Mesendoderm (in vitro differentiated cells): ENCODE results near the gene AK5.

ENCODE experiments used
- DNase-seq: peaks from one replicate; pipeline ENCODE4 v3.0.0; 2013
- H2AK5ac ChIP-seq: 2 replicates; pipeline ENCODE4 v1.6.1; 2013; ENCODE audit warnings: low read length, inconsistent platforms
- H2BK120ac ChIP-seq: 2 replicates; pipeline ENCODE4 v1.6.1; 2013; ENCODE audit warnings: low read depth, mild to moderate bottlenecking, low read length, moderate library complexity, mixed read lengths
- H2BK15ac ChIP-seq: replicated peaks from 2 replicates; pipeline ENCODE4 v1.6.1; 2013; ENCODE audit warnings: low read depth, mild to moderate bottlenecking, moderate library complexity
- H2BK5ac ChIP-seq: 2 replicates; pipeline ENCODE4 v1.6.1; 2013; ENCODE audit warnings: low read length, inconsistent platforms
- H3K18ac ChIP-seq: 2 replicates; pipeline ENCODE4 v1.6.1; 2013; ENCODE audit warnings: mild to moderate bottlenecking, low read length, mixed read lengths
- H3K23ac ChIP-seq: one replicate; pipeline ENCODE4 v1.6.1; 2013; ENCODE audit warnings: low read length
- H3K27ac ChIP-seq: 2 replicates; pipeline ENCODE4 v1.5.1; 2013; ENCODE audit warnings: low read depth, mild to moderate bottlenecking, inconsistent platforms, low read length, moderate library complexity
- H3K27me3 ChIP-seq: 2 replicates; pipeline ENCODE4 v1.6.1; 2013; ENCODE audit warnings: low read length, control low read depth, mild to moderate bottlenecking, inconsistent platforms; ENCODE audit not compliant: insufficient read depth, poor library complexity
- H3K36me3 ChIP-seq: 2 replicates; pipeline ENCODE4 v1.6.1; 2013; ENCODE audit warnings: low read length, inconsistent platforms; ENCODE audit not compliant: control insufficient read depth, insufficient read depth
- H3K4ac ChIP-seq: one replicate; pipeline ENCODE4 v1.6.1; 2013; ENCODE audit warnings: low read depth, mild to moderate bottlenecking, low read length, moderate library complexity
- H3K4me1 ChIP-seq: 2 replicates; pipeline ENCODE4 v1.6.1; 2013; ENCODE audit warnings: low read depth, low read length, inconsistent platforms; ENCODE audit not compliant: control insufficient read depth
- H3K4me2 ChIP-seq: 2 replicates; pipeline ENCODE4 v1.6.1; 2013; ENCODE audit warnings: low read length
- H3K4me3 ChIP-seq: 2 replicates; pipeline ENCODE4 v1.5.1; 2013; ENCODE audit warnings: mild to moderate bottlenecking, low read length
- H3K56ac ChIP-seq: one replicate; pipeline ENCODE4 v1.6.1; 2013; ENCODE audit warnings: low read length
- H3K79me1 ChIP-seq: 2 replicates; pipeline ENCODE4 v1.6.1; 2013; ENCODE audit warnings: low read length, inconsistent platforms
- H3K79me2 ChIP-seq: 2 replicates; pipeline ENCODE4 v1.6.1; 2013; ENCODE audit warnings: mild to moderate bottlenecking, low read length; ENCODE audit not compliant: control insufficient read depth, insufficient read depth
- H3K9ac ChIP-seq: 2 replicates; pipeline ENCODE4 v1.6.1; 2013; ENCODE audit warnings: low read length, inconsistent platforms
- H4K5ac ChIP-seq: one replicate; pipeline ENCODE4 v1.6.1; 2013; ENCODE audit warnings: low read length
- H4K8ac ChIP-seq: one replicate; pipeline ENCODE4 v1.6.1; 2013; ENCODE audit warnings: low read depth, mild to moderate bottlenecking, control low read depth, low read length, moderate library complexity
- WGBS: extraction: QIAGEN DNeasy Blood & Tissue Kit; methylation state at CpG from one replicate; pipeline ENCODE4 v1.1.7; 2013; ENCODE audit warnings: low lambda C conversion rate, missing lambda C conversion rate; ENCODE audit not compliant: insufficient coverage; ENCODE audit errors: extremely low coverage; 5-methylcytosine and 5-hydroxymethylcytosine counted together

Gene AK5

GRCh38 chr1:77584884-77585283 is 303.1 kb downstream of the AK5 start:
- no peak overlapping the region for H3K56ac ChIP-seq
- no peak overlapping the region for H3K18ac ChIP-seq
- no peaks in the 10 kb centered on the region for H3K79me2 ChIP-seq
- no peak overlapping the region for H4K5ac ChIP-seq
- no peak overlapping the region for H3K4me2 ChIP-seq
- no peak overlapping the region for H3K9ac ChIP-seq
- H4K8ac ChIP-seq, result no peak overlapping the region
- no peak overlapping the region for H3K23ac ChIP-seq
- no peaks in the 10 kb centered on the region for H3K4me1 ChIP-seq
- H3K4me3 ChIP-seq, result no peak overlapping the region
- whole genome bisulfite sequencing, result no CpG with 5 or more reads among the region's 2 CpGs
- no peak for DNase-seq
- H3K4ac ChIP-seq, result no peak overlapping the region
- H3K27ac ChIP-seq, result no peak overlapping the region
- H2BK15ac ChIP-seq, result no peak overlapping the region
- H2AK5ac ChIP-seq, result no peak overlapping the region
- H2BK5ac ChIP-seq, result no peak overlapping the region
- H3K36me3 ChIP-seq, result no peaks in the 10 kb centered on the region
- no peak overlapping the region for H2BK120ac ChIP-seq
- H3K27me3 ChIP-seq, result no peaks in the 10 kb centered on the region
- H3K79me1 ChIP-seq, result no peaks in the 10 kb centered on the region

GRCh38 chr1:77585610-77586314 is 303.9 kb downstream of the AK5 start:
- no peak overlapping the region for H2BK120ac ChIP-seq
- H3K4ac ChIP-seq, result no peak overlapping the region
- no peak overlapping the region for H4K8ac ChIP-seq
- no peak for DNase-seq
- no peak overlapping the region for H3K56ac ChIP-seq
- no peak overlapping the region for H3K23ac ChIP-seq
- no peak overlapping the region for H3K4me2 ChIP-seq
- H3K4me1 ChIP-seq, result no peaks in the 10 kb centered on the region
- no peak overlapping the region for H2AK5ac ChIP-seq
- no peak overlapping the region for H2BK15ac ChIP-seq
- H2BK5ac ChIP-seq, result no peak overlapping the region
- H4K5ac ChIP-seq, result no peak overlapping the region
- H3K36me3 ChIP-seq, result no peaks in the 10 kb centered on the region
- no peak overlapping the region for H3K27ac ChIP-seq
- H3K18ac ChIP-seq, result no peak overlapping the region
- no peaks in the 10 kb centered on the region for H3K79me2 ChIP-seq
- H3K4me3 ChIP-seq, result no peak overlapping the region
- no peaks in the 10 kb centered on the region for H3K27me3 ChIP-seq
- H3K9ac ChIP-seq, result no peak overlapping the region
- no peaks in the 10 kb centered on the region for H3K79me1 ChIP-seq
- WGBS, result no CpG with 5 or more reads among the region's 2 CpGs

- Histone ChIP-seq H2BK120ac (no peak overlapping the region), H3K27ac (no peak overlapping the region), H3K27me3 (no peaks in the 10 kb centered on the region), H2AK5ac (no peak overlapping the region), H3K4ac (no peak overlapping the region), H2BK15ac (no peak overlapping the region), H3K79me2 (no peaks in the 10 kb centered on the region), H2BK5ac (no peak overlapping the region), H4K8ac (no peak overlapping the region), H3K4me2 (no peak overlapping the region), H3K79me1 (peaks cover 1% of the 10 kb centered on the region), H3K4me3 (no peak overlapping the region), H3K9ac (no peak overlapping the region), H3K36me3 (no peaks in the 10 kb centered on the region), H3K4me1 (no peaks in the 10 kb centered on the region), H3K23ac (no peak overlapping the region), H3K18ac (no peak overlapping the region), H3K56ac (no peak overlapping the region), H4K5ac (no peak overlapping the region)
- no peak for DNase-seq
- no CpG with 5 or more reads among the region's 5 CpGs for WGBS
Observed at GRCh38 chr1:77589231-77589630, 307.4 kb downstream of the AK5 start.

- no peak for DNase-seq
- Histone ChIP-seq H2BK120ac (no peak overlapping the region), H3K18ac (no peak overlapping the region), H3K79me1 (peaks cover 1% of the 10 kb centered on the region), H3K23ac (no peak overlapping the region), H2BK15ac (no peak overlapping the region), H3K56ac (no peak overlapping the region), H3K36me3 (no peaks in the 10 kb centered on the region), H3K9ac (no peak overlapping the region), H3K4me3 (no peak overlapping the region), H3K79me2 (no peaks in the 10 kb centered on the region), H4K5ac (no peak overlapping the region), H2AK5ac (no peak overlapping the region), H3K27me3 (no peaks in the 10 kb centered on the region), H3K27ac (no peak overlapping the region), H2BK5ac (no peak overlapping the region), H3K4me2 (no peak overlapping the region), H3K4me1 (no peaks in the 10 kb centered on the region), H3K4ac (no peak overlapping the region), H4K8ac (no peak overlapping the region)
- no CpG with 5 or more reads among the region's 1 CpG for WGBS
Observed at GRCh38 chr1:77590651-77591050, 308.8 kb downstream of the AK5 start.

GRCh38 chr1:77592906-77593305 is 311.1 kb downstream of the AK5 start:
- Histone ChIP-seq H3K79me1 (peaks cover 1% of the 10 kb centered on the region), H3K9ac (no peak overlapping the region), H2BK120ac (no peak overlapping the region), H3K4ac (no peak overlapping the region), H3K4me2 (no peak overlapping the region), H4K5ac (no peak overlapping the region), H2BK15ac (no peak overlapping the region), H3K4me1 (no peaks in the 10 kb centered on the region), H3K27ac (no peak overlapping the region), H3K23ac (no peak overlapping the region), H3K56ac (no peak overlapping the region), H2BK5ac (no peak overlapping the region), H3K79me2 (no peaks in the 10 kb centered on the region), H3K36me3 (no peaks in the 10 kb centered on the region), H3K4me3 (no peak overlapping the region), H4K8ac (no peak overlapping the region), H3K27me3 (no peaks in the 10 kb centered on the region), H2AK5ac (no peak overlapping the region), H3K18ac (no peak overlapping the region)
- no peak for DNase-seq
- no CpG with 5 or more reads among the region's 2 CpGs for WGBS
